Mucosa of rectum (tissue), 2 donors: ENCODE results near the gene PPP2R5A.

ENCODE experiments used
- H3K27ac ChIP-seq, 2 donors: one replicate each; pipeline ENCODE4 v1.7.0; 2013; ENCODE audit warnings: inconsistent platforms in 2 of 2, low read depth in 2 of 2, low read length in 2 of 2
- H3K27me3 ChIP-seq, 2 donors: one replicate each; pipeline ENCODE4 v1.7.0; 2013; ENCODE audit warnings: low read length in 2 of 2; ENCODE audit not compliant: control insufficient read depth in 2 of 2, insufficient read depth in 2 of 2
- H3K36me3 ChIP-seq, 2 donors: one replicate each; pipeline ENCODE4 v1.7.0; 2013; ENCODE audit warnings: low read length in 2 of 2; ENCODE audit not compliant: control insufficient read depth in 2 of 2, insufficient read depth in 2 of 2
- H3K4me1 ChIP-seq, 2 donors: one replicate each; pipeline ENCODE4 v1.7.0; 2013; ENCODE audit warnings: low read length in 2 of 2, mild to moderate bottlenecking in 1 of 2; ENCODE audit not compliant: control insufficient read depth in 2 of 2, insufficient read depth in 2 of 2
- H3K4me3 ChIP-seq, 2 donors: one replicate each; pipeline ENCODE4 v1.7.0; 2013; ENCODE audit warnings: low read length in 2 of 2
- H3K9ac ChIP-seq, 2 donors: one replicate each; pipeline ENCODE4 v1.7.0; 2013; ENCODE audit warnings: low read length in 2 of 2, low read depth in 1 of 2, mild to moderate bottlenecking in 1 of 2
- H3K9me3 ChIP-seq, 2 donors: one replicate each; pipeline ENCODE4 v1.7.0; 2013; ENCODE audit warnings: low read length in 2 of 2; ENCODE audit not compliant: control insufficient read depth in 2 of 2
- donor health status: healthy.
- donor health status: Normal muscosa, but diverticular disease.

PPP2R5A gene

DNA sequence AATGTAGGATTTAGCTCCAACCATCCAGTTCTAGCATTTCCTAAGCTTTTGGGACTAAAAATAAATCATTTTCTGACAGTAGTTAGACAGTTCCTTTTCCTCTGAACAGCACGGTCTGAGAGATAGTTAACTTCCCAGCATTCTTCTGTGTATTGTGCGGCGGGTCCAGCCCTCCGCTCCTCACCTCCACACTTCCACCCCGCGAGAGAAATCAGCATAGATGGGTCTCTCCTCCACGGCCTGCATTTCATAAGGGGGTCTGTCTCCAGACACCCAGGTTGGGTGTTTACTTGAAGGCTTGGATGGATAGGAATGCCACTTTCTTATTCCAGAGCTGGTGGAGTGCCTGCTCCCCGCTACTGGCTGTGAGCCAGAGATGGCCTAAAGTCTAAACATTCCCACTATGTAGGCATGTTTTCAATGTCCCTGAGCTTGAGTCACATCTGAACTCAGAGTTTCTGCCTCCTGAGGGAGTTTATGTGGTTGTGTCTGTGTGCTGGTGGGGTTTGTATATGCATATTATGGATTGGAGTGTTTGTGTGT is 38.0 kb upstream of the PPP2R5A start:
- no peak overlapping the region for H3K4me3 ChIP-seq
- no peak overlapping the region for H3K27ac ChIP-seq
- no peak overlapping the region for H3K9ac ChIP-seq
- no peaks in the 10 kb centered on the region for H3K4me1 ChIP-seq
- H3K36me3 ChIP-seq, result no peaks in the 10 kb centered on the region
- no peaks in the 10 kb centered on the region for H3K9me3 ChIP-seq
- no peaks in the 10 kb centered on the region for H3K27me3 ChIP-seq

DNA sequence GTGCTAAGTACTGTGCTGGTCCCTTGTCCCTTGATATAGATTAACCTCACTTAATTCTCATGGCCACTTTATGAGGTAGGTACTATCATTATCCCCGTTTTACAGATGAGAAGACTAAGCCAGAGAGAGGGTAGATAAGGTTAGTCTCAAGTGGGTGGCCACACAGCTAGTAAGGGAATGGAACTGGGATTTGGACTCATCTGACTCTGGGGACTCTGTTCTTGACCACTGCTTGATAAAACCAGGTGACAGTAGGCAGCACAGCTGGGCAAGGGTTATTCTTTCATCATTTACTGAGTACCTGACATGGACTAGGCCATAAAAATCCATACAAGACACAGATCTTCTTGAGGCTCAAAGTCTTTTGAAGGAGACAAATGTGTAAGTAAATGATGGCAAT is 37.2 kb upstream of the PPP2R5A start:
- Histone ChIP-seq H3K9ac (no peak overlapping the region), H3K27ac (no peak overlapping the region), H3K4me1 (no peaks in the 10 kb centered on the region)

DNA sequence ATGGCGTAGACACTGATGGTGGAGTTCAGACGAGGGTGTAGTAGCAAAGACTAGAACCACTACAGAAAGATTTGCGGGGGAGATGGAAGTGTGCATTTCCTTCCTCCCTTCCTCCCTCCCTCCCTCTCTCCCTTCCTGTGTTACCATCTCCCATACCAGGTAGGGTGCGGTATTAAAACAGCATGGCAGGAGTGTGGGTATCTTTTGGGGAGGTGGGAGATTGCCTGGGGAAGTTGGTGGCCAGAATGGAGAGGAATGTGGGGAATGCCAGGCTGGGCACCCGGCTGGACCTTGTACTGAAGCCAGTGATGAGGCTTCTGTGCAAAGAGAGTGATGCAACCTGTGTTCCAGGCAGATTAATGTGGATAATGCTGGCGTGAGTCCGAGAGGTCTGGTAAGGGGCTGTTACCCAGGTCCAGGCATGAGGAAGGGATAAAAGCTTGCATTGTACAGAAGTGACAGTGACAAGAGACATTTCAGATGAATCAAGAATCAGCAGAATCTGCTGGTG is 30.3 kb upstream of the PPP2R5A start:
- no peak overlapping the region for H3K27ac ChIP-seq
- H3K4me3 ChIP-seq, result no peak overlapping the region
- no peaks in the 10 kb centered on the region for H3K9me3 ChIP-seq

More for the DNA sequence above, 37.2 kb upstream of the PPP2R5A start:
- no peaks in the 10 kb centered on the region for H3K9me3 ChIP-seq
- H3K36me3 ChIP-seq, result no peaks in the 10 kb centered on the region
- H3K4me3 ChIP-seq, result no peak overlapping the region
- no peaks in the 10 kb centered on the region for H3K27me3 ChIP-seq

DNA sequence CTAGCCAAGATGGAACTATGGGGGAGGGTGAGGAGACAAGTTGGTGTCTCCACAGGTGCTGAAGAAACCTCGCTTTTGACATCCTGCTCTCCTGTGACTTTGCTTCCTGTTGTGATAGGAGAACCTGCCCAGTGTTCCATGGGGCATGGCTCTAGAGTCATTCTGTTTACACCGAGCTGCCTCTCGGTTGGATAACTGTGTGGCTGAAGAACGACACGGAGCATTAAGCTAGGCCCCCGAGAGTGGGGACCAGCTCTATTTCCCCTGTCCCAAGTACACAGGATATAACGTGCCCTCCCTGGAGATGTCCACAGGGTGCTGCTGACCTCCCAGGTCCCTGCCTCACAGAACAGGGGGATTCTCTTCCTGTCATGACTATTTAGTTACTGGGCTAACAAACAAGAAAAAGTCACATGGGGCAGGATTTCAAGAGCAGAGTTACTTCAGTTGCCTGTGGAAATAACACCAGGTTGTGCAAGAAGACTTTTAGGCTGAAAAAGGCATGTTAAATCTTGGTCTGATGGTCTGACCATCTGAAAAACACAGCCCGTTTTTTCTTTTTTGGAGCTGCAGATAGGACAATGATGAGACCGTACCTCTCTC is 29.4 kb upstream of the PPP2R5A start:
- H3K27me3 ChIP-seq, result no peaks in the 10 kb centered on the region
- peaks cover 0 to 4% of the 10 kb centered on the region in 2 donors for H3K4me1 ChIP-seq
- H3K36me3 ChIP-seq, result no peaks in the 10 kb centered on the region
- H3K27ac ChIP-seq, result peak overlapping the region in 1 of 2 donors; percentile 24
- H3K9ac ChIP-seq, result no peak overlapping the region
- H3K4me3 ChIP-seq, result no peak overlapping the region
- H3K9me3 ChIP-seq, result no peaks in the 10 kb centered on the region

More for the DNA sequence above, 30.3 kb upstream of the PPP2R5A start:
- Histone ChIP-seq H3K27me3 (no peaks in the 10 kb centered on the region), H3K9ac (no peak overlapping the region), H3K36me3 (no peaks in the 10 kb centered on the region), H3K4me1 (peaks cover 0 to 4% of the 10 kb centered on the region in 2 donors)

DNA sequence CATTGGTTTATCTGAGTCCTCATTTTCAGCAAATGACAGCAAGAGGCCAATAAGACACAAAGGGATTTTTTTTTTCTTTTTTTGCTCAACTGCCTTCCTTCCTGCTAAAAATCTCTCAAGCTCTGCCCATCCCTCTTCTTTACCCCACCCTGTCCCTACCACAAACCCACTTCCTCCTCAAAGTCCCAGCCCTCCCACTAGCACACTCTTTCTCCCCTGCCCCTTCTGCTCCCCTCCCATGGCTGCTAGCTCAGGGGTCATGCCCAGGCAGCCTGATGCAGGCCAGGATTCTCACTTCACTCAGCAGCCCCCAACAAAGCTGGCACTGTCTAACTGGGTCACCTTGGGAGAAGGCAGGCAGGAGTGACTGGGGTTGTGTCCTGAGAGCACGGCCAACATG is 28.8 kb upstream of the PPP2R5A start:
- no peaks in the 10 kb centered on the region for H3K9me3 ChIP-seq
- H3K9ac ChIP-seq, result no peak overlapping the region
- no peak overlapping the region for H3K4me3 ChIP-seq
- H3K4me1 ChIP-seq, result peaks cover 0 to 4% of the 10 kb centered on the region in 2 donors
- H3K36me3 ChIP-seq, result no peaks in the 10 kb centered on the region
- H3K27me3 ChIP-seq, result no peaks in the 10 kb centered on the region
- peak overlapping the region in 1 of 2 donors; percentile 24 for H3K27ac ChIP-seq

DNA sequence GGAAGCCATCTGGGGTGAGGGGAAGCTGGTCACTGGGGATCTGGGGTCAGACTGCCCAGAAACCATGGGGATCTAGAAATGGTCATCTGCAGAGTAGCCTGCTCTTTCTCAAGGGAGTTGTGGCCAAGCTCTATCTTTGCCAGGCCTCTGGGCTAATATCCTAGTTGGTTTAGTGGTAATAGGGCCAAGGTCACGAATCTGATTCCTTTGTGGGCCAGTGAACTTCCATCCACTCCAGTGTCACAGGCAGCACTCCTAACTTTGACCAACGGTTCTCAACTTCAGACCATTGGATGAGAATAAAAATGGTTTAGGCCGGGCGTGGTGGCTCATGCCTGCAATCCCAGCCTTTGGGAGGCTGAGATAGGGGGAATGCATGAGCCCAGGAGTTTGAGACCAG is 28.1 kb upstream of the PPP2R5A start:
- Histone ChIP-seq H3K27ac (no peak overlapping the region), H3K9me3 (no peaks in the 10 kb centered on the region), H3K27me3 (no peaks in the 10 kb centered on the region), H3K4me3 (no peak overlapping the region), H3K36me3 (no peaks in the 10 kb centered on the region), H3K9ac (no peak overlapping the region), H3K4me1 (peaks cover 0 to 4% of the 10 kb centered on the region in 2 donors)

DNA sequence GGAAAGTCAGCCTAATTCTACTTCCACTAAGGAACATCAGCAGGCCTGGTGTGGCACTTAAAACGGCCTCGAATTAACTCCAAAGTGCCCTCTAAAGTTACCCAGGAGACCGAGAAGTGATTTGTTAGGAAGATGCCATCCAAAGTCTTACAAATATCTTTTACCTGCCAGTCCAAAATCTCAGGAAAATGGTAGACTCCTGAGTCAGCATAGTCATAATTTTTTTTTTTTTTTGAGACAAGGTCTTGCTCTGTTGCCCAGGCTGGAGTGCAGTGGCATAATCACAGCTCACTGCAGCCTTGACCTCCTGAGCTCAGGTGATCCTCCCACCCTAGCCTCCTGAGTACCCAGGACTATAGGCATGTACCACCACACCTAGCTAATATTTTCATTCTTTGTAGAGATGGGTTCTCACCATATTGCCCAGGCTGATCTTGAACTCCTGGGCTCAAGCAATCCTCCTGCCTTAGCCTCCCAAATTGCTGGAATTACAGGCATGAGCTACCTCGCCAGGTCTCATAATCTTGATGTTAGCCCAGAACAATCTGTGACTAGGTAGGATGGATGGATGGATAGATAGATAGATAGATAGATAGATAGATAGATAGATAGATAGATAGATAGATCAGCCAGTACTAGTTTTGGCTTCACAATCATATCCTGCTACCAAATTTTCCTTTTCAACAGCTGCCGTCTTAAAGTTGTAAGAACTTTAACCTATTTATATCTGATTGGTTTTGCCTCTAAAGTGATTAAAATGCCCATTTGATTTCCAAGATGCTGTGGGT is 25.3 kb upstream of the PPP2R5A start:
- H3K36me3 ChIP-seq, result no peaks in the 10 kb centered on the region
- no peak overlapping the region for H3K4me3 ChIP-seq
- no peaks in the 10 kb centered on the region for H3K27me3 ChIP-seq
- peaks cover 0 to 4% of the 10 kb centered on the region in 2 donors for H3K4me1 ChIP-seq
- H3K9ac ChIP-seq, result no peak overlapping the region
- no peaks in the 10 kb centered on the region for H3K9me3 ChIP-seq
- no peak overlapping the region for H3K27ac ChIP-seq

DNA sequence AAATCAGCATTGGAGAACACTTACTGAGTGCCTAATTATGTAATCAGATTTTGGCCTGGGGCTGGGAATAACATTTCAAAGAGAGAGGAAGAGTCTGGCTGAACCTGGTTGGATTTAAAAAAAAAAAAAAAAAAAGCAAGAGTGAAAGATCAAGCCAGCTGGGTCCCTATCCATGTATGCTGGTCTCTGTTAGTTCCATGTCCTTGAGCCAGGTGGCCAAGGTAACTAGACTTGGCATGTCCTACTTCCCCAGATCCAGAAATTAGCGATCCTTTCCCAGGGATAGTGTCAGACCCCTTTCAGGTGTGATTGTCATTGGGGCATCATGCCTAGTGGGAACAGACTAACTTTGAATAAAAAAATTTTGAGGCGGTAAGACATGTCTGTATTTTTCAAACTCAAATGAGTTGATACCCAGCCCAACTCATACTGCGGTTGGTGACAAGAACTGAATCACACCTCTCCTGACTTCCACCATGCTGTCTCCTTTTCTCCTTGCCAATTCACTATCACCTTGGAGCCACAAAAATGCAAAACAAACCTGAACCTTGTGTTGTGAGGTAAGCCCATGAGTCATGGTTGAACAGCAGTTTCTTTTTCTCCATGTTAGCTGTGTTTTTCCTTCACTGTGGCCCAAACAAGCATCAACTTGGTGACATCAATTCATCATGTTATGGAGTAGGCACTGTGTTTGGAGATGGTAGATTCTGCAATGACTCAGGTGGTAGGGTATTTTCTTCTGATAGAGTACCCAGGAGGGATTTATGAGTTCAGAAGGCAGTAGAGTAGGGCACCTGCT is 24.5 kb upstream of the PPP2R5A start:
- H3K27me3 ChIP-seq, result no peaks in the 10 kb centered on the region
- H3K4me1 ChIP-seq, result peaks cover 0 to 1% of the 10 kb centered on the region in 2 donors
- no peaks in the 10 kb centered on the region for H3K36me3 ChIP-seq
- H3K9ac ChIP-seq, result no peak overlapping the region
- no peaks in the 10 kb centered on the region for H3K9me3 ChIP-seq
- no peak overlapping the region for H3K27ac ChIP-seq
- H3K4me3 ChIP-seq, result no peak overlapping the region

DNA sequence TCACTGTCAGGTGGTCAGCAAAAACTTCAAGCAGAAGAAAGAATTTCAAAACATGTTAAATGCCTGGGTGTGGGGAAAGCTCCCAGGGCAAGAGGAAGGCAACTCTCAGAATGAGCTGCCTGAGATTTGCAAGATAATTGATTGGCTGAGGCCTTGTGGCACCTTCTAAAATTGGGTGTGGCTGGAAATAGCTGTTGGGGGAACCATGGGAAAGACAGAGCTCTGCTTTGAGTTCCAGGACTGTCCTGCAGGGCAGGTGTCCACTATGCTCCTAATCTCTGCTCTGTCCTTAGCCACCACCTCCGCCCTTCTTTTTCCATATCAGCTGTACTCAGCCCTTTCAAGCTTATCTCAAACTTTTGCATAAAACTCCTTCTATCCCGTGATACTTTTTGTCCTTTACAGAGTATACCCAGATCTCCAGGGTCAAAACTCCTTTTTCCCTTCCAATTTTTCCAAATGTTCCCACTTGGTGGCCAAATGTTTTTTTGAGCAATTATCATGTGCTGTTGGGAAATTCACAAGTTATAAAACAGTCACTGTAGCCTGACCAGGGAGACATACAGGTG is 23.8 kb upstream of the PPP2R5A start:
- Histone ChIP-seq H3K9me3 (no peaks in the 10 kb centered on the region), H3K4me1 (no peaks in the 10 kb centered on the region), H3K9ac (no peak overlapping the region), H3K27ac (no peak overlapping the region), H3K27me3 (no peaks in the 10 kb centered on the region), H3K4me3 (no peak overlapping the region), H3K36me3 (no peaks in the 10 kb centered on the region)
